ENCODE data around the gene GRM1.

The GRM1 gene

GRCh38 chr6:146095481-146095880, 66.6 kb downstream of the GRM1 start:
- Histone ChIP-seq H3K27ac (ENCODE audit: low read depth, low read length) (no peak overlapping the region), H3K36me3 (ENCODE audit: control insufficient read depth, insufficient read depth, low read length) (no peaks in the 10 kb centered on the region), H3K9me3 (ENCODE audit: control insufficient read depth, insufficient read depth, low read depth, low read length) (no peaks in the 10 kb centered on the region), H3K9ac (ENCODE audit: low read length) (no peak overlapping the region), H3K27me3 (ENCODE audit: control insufficient read depth, insufficient read depth, low read length) (no peaks in the 10 kb centered on the region), H3K4me1 (ENCODE audit: control insufficient read depth, insufficient read depth, low read length) (peaks cover 6% of the 10 kb centered on the region), H3K4me3 (ENCODE audit: low read depth, low read length) (no peak overlapping the region)

DNA sequence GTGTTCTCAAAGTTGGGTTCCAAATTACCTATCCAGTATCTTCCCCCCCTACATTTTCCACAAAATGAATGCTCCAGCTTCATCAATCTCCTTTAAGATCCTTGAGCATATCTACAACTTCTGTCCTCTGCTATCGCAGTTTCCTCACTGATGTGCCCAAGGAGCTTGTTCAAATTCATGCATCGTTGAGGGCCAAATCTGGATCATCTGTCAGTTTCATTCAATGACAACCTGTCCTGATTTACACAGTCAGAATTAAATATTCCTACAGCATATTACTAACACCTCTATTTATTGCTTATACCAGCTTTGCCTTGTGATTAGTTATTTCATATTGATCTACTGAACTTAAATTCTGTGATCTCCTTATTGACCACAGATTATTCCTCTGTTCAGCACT, 68.7 kb downstream of the GRM1 start:
- Histone ChIP-seq H3K27me3 (ENCODE audit: control insufficient read depth, insufficient read depth, low read length) (no peaks in the 10 kb centered on the region), H3K4me3 (ENCODE audit: low read depth, low read length) (no peak overlapping the region), H3K9ac (ENCODE audit: low read length) (no peak overlapping the region), H3K9me3 (ENCODE audit: control insufficient read depth, insufficient read depth, low read depth, low read length) (no peaks in the 10 kb centered on the region), H3K36me3 (ENCODE audit: control insufficient read depth, insufficient read depth, low read length) (no peaks in the 10 kb centered on the region), H3K4me1 (ENCODE audit: control insufficient read depth, insufficient read depth, low read length) (peaks cover 6% of the 10 kb centered on the region), H3K27ac (ENCODE audit: low read depth, low read length) (no peak overlapping the region)

- no peaks in the 10 kb centered on the region for H3K36me3 ChIP-seq (ENCODE audit: control insufficient read depth, insufficient read depth, low read length)
- H3K4me1 ChIP-seq (ENCODE audit: control insufficient read depth, insufficient read depth, low read length) = 0 out of 2 replicates have a peak, but pooled peaks cover 2% of the 10 kb centered on the region
- no peaks in the 10 kb centered on the region for H3K9me3 ChIP-seq (ENCODE audit: control insufficient read depth, insufficient read depth, low read depth, low read length)
- H3K27me3 ChIP-seq (ENCODE audit: control insufficient read depth, insufficient read depth, low read length) = no peaks in the 10 kb centered on the region
- no peak overlapping the region for H3K27ac ChIP-seq (ENCODE audit: low read depth, low read length)
- no peak overlapping the region for H3K4me3 ChIP-seq (ENCODE audit: low read depth, low read length)
- no peak overlapping the region for H3K9ac ChIP-seq (ENCODE audit: low read length)
Observed at GRCh38 chr6:146100776-146101175, 71.9 kb downstream of the GRM1 start.

GRCh38 chr6:146103416-146104072, 74.7 kb downstream of the GRM1 start:
- 0 out of 2 replicates have a peak, but pooled peaks cover 2% of the 10 kb centered on the region for H3K4me1 ChIP-seq (ENCODE audit: control insufficient read depth, insufficient read depth, low read length)
- no peak overlapping the region for H3K4me3 ChIP-seq (ENCODE audit: low read depth, low read length)
- no peak overlapping the region for H3K9ac ChIP-seq (ENCODE audit: low read length)
- no peak overlapping the region for H3K27ac ChIP-seq (ENCODE audit: low read depth, low read length)
- H3K9me3 ChIP-seq (ENCODE audit: control insufficient read depth, insufficient read depth, low read depth, low read length) = no peaks in the 10 kb centered on the region
- H3K36me3 ChIP-seq (ENCODE audit: control insufficient read depth, insufficient read depth, low read length) = no peaks in the 10 kb centered on the region
- H3K27me3 ChIP-seq (ENCODE audit: control insufficient read depth, insufficient read depth, low read length) = no peaks in the 10 kb centered on the region

GRCh38 chr6:146106532-146106931, 77.7 kb downstream of the GRM1 start:
- Histone ChIP-seq H3K36me3 (ENCODE audit: control insufficient read depth, insufficient read depth, low read length) (no peaks in the 10 kb centered on the region), H3K9ac (ENCODE audit: low read length) (no peak overlapping the region), H3K27ac (ENCODE audit: low read depth, low read length) (no peak overlapping the region), H3K9me3 (ENCODE audit: control insufficient read depth, insufficient read depth, low read depth, low read length) (no peaks in the 10 kb centered on the region), H3K4me3 (ENCODE audit: low read depth, low read length) (no peak overlapping the region), H3K27me3 (ENCODE audit: control insufficient read depth, insufficient read depth, low read length) (no peaks in the 10 kb centered on the region), H3K4me1 (ENCODE audit: control insufficient read depth, insufficient read depth, low read length) (0 out of 2 replicates have a peak, but pooled peaks cover 2% of the 10 kb centered on the region)

GRCh38 chr6:146110990-146111389, 82.1 kb downstream of the GRM1 start:
- H3K4me1 ChIP-seq (ENCODE audit: control insufficient read depth, insufficient read depth, low read length) = no peaks in the 10 kb centered on the region
- H3K27me3 ChIP-seq (ENCODE audit: control insufficient read depth, insufficient read depth, low read length) = no peaks in the 10 kb centered on the region
- H3K27ac ChIP-seq (ENCODE audit: low read depth, low read length) = no peak overlapping the region

GRCh38 chr6:146111881-146112450, 83.1 kb downstream of the GRM1 start:
- H3K4me1 ChIP-seq (ENCODE audit: control insufficient read depth, insufficient read depth, low read length) = no peaks in the 10 kb centered on the region
- H3K9me3 ChIP-seq (ENCODE audit: control insufficient read depth, insufficient read depth, low read depth, low read length) = no peaks in the 10 kb centered on the region
- no peak overlapping the region for H3K4me3 ChIP-seq (ENCODE audit: low read depth, low read length)
- no peak overlapping the region for H3K27ac ChIP-seq (ENCODE audit: low read depth, low read length)
- H3K36me3 ChIP-seq (ENCODE audit: control insufficient read depth, insufficient read depth, low read length) = no peaks in the 10 kb centered on the region
- no peaks in the 10 kb centered on the region for H3K27me3 ChIP-seq (ENCODE audit: control insufficient read depth, insufficient read depth, low read length)
- no peak overlapping the region for H3K9ac ChIP-seq (ENCODE audit: low read length)

More at GRCh38 chr6:146110990-146111389, 82.1 kb downstream of the GRM1 start:
- Histone ChIP-seq H3K36me3 (ENCODE audit: control insufficient read depth, insufficient read depth, low read length) (no peaks in the 10 kb centered on the region), H3K4me3 (ENCODE audit: low read depth, low read length) (no peak overlapping the region), H3K9ac (ENCODE audit: low read length) (no peak overlapping the region), H3K9me3 (ENCODE audit: control insufficient read depth, insufficient read depth, low read depth, low read length) (no peaks in the 10 kb centered on the region)

DNA sequence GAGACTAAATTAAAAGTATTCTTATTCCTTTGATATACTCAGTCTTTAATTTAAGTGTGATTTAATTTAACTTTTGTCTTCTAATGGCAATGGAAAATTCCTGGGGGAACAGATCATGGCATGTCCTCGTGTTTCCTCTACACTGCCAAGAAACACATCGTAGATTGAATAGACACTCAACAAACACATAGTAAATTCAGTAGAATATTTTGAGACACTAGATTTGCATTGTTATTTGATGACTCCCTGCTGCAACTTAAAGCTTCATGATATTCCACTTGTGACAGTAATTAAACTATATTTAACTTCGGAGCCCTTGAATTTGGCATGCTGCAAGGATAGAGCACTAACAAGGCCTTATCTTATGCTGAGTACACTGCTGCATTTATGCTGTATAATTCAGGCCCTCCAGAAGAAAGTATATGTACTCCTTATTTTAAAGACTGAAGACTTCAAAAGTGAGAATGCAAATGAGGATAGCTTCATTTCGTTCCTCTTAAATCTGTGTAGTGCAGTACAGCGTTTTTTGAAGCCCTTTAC, 84.3 kb downstream of the GRM1 start:
- no peak overlapping the region for H3K27ac ChIP-seq (ENCODE audit: low read depth, low read length)
- H3K9ac ChIP-seq (ENCODE audit: low read length) = no peak overlapping the region
- H3K36me3 ChIP-seq (ENCODE audit: control insufficient read depth, insufficient read depth, low read length) = no peaks in the 10 kb centered on the region
- no peaks in the 10 kb centered on the region for H3K27me3 ChIP-seq (ENCODE audit: control insufficient read depth, insufficient read depth, low read length)
- no peaks in the 10 kb centered on the region for H3K9me3 ChIP-seq (ENCODE audit: control insufficient read depth, insufficient read depth, low read depth, low read length)
- H3K4me3 ChIP-seq (ENCODE audit: low read depth, low read length) = no peak overlapping the region
- H3K4me1 ChIP-seq (ENCODE audit: control insufficient read depth, insufficient read depth, low read length) = no peaks in the 10 kb centered on the region

- Histone ChIP-seq H3K27ac (ENCODE audit: low read depth, low read length) (no peak overlapping the region), H3K9ac (ENCODE audit: low read length) (no peak overlapping the region), H3K36me3 (ENCODE audit: control insufficient read depth, insufficient read depth, low read length) (no peaks in the 10 kb centered on the region), H3K9me3 (ENCODE audit: control insufficient read depth, insufficient read depth, low read depth, low read length) (no peaks in the 10 kb centered on the region), H3K4me1 (ENCODE audit: control insufficient read depth, insufficient read depth, low read length) (no peaks in the 10 kb centered on the region), H3K4me3 (ENCODE audit: low read depth, low read length) (no peak overlapping the region), H3K27me3 (ENCODE audit: control insufficient read depth, insufficient read depth, low read length) (no peaks in the 10 kb centered on the region)
Observed at GRCh38 chr6:146123616-146124015, 94.8 kb downstream of the GRM1 start.

DNA sequence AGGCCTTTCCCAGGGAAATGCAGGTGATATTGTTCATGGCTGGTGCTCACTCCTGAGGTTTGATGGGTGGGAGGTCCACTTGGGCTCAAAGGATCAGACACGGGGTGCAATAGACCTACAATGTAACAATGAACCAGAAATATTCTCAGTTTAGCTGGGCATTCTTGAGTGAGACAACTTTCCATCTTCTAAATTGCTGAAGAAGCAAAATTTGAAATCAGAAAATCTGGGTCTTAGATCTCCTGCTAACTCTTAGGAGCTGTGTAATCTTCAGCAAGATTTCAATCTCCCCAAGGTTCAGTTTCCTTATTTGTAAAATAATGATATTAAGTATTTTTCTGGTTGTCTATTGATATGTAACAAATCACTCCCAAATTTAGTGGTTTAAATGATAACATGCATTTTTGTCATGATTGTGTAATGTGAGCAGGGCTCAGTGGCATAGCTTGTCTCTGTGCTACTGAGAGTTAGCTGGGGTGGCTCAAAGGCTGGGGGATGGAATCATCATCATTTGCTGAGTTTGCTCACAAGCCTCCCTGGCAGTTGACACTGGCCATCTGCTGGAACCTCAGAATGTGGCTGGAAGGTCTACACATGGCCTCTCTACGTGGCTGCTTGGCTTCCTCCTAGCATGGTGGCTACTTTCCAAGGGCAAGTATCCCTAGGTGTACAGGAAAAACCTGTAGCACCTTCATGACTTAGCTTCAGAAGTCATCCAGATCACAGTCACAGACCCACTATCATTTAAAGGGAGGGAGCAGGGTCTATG, 98.8 kb downstream of the GRM1 start:
- Histone ChIP-seq H3K4me1 (ENCODE audit: control insufficient read depth, insufficient read depth, low read length) (no peaks in the 10 kb centered on the region), H3K9ac (ENCODE audit: low read length) (no peak overlapping the region), H3K36me3 (ENCODE audit: control insufficient read depth, insufficient read depth, low read length) (no peaks in the 10 kb centered on the region), H3K4me3 (ENCODE audit: low read depth, low read length) (no peak overlapping the region), H3K27ac (ENCODE audit: low read depth, low read length) (no peak overlapping the region), H3K27me3 (ENCODE audit: control insufficient read depth, insufficient read depth, low read length) (no peaks in the 10 kb centered on the region), H3K9me3 (ENCODE audit: control insufficient read depth, insufficient read depth, low read depth, low read length) (no peaks in the 10 kb centered on the region)

GRCh38 chr6:146133866-146134265, 105.0 kb downstream of the GRM1 start:
- no peaks in the 10 kb centered on the region for H3K4me1 ChIP-seq (ENCODE audit: control insufficient read depth, insufficient read depth, low read length)
- H3K4me3 ChIP-seq (ENCODE audit: low read depth, low read length) = no peak overlapping the region
- H3K9me3 ChIP-seq (ENCODE audit: control insufficient read depth, insufficient read depth, low read depth, low read length) = no peaks in the 10 kb centered on the region
- no peak overlapping the region for H3K9ac ChIP-seq (ENCODE audit: low read length)
- H3K27me3 ChIP-seq (ENCODE audit: control insufficient read depth, insufficient read depth, low read length) = no peaks in the 10 kb centered on the region
- no peaks in the 10 kb centered on the region for H3K36me3 ChIP-seq (ENCODE audit: control insufficient read depth, insufficient read depth, low read length)
- no peak overlapping the region for H3K27ac ChIP-seq (ENCODE audit: low read depth, low read length)
